HEK293 (cell line): Measurements from ENCODE around the gene CREM.

Experiments used
- CTCF ChIP-seq: fragments of 450-650 bp; formaldehyde crosslinking; IDR thresholded peaks from 2 replicates; pipeline ENCODE4 v1.5.1; 2016; ENCODE audit warnings: missing biosample characterization, missing genetic modification characterization
- GLI4 ChIP-seq: fragments of 450-650 bp; formaldehyde crosslinking; IDR thresholded peaks from 2 replicates; pipeline ENCODE4 v1.5.1; 2016; ENCODE audit warnings: missing biosample characterization, missing genetic modification characterization
- RBAK ChIP-seq: fragments of 450-650 bp; formaldehyde crosslinking; IDR thresholded peaks from 2 replicates; pipeline ENCODE4 v1.5.1; 2016; ENCODE audit warnings: missing biosample characterization, missing genetic modification characterization
- ZBTB1 ChIP-seq: fragments of 450-650 bp; formaldehyde crosslinking; IDR thresholded peaks from 2 replicates; pipeline ENCODE4 v1.5.1; 2016; ENCODE audit warnings: missing biosample characterization, missing genetic modification characterization
- ZNF18 ChIP-seq: fragments of 450-650 bp; formaldehyde crosslinking; IDR thresholded peaks from 2 replicates; pipeline ENCODE4 v1.5.1; 2016; ENCODE audit warnings: missing biosample characterization, missing genetic modification characterization
- ZNF239 ChIP-seq: fragments of 450-650 bp; formaldehyde crosslinking; IDR thresholded peaks from 2 replicates; pipeline ENCODE4 v1.5.1; 2016; ENCODE audit warnings: missing biosample characterization, missing genetic modification characterization
- ZNF311 ChIP-seq: fragments of 450-650 bp; formaldehyde crosslinking; IDR thresholded peaks from 2 replicates; pipeline ENCODE4 v1.5.1; 2017; ENCODE audit warnings: missing biosample characterization, missing genetic modification characterization, borderline replicate concordance
- ZNF664 ChIP-seq: fragments of 450-650 bp; formaldehyde crosslinking; IDR thresholded peaks from 2 replicates; pipeline ENCODE4 v1.5.1; 2016; ENCODE audit warnings: missing biosample characterization, missing genetic modification characterization

- TF ChIP-seq CTCF (tag by site-specific recombination) (no peak), ZNF311 (tag by site-specific recombination) (no peak), RBAK (tag by site-specific recombination) (no peak), GLI4 (tag by site-specific recombination) (no peak), ZNF664 (tag by site-specific recombination) (no peak), ZNF18 (tag by site-specific recombination) (no peak), ZNF239 (tag by site-specific recombination) (no peak), ZBTB1 (tag by site-specific recombination) (no peak)
Observed at GRCh38 chr10:35236739-35237138, 110.1 kb downstream of the CREM start.
